ENCODE results near the gene SCAF4. TPM values are rescaled to one million over a fixed set of nuclear protein-coding genes. Genes with fewer than 3 reads are reported as not detected.

Gene SCAF4
- total RNA-seq, 1 donor from 2014 or later = 71.8 TPM

DNA sequence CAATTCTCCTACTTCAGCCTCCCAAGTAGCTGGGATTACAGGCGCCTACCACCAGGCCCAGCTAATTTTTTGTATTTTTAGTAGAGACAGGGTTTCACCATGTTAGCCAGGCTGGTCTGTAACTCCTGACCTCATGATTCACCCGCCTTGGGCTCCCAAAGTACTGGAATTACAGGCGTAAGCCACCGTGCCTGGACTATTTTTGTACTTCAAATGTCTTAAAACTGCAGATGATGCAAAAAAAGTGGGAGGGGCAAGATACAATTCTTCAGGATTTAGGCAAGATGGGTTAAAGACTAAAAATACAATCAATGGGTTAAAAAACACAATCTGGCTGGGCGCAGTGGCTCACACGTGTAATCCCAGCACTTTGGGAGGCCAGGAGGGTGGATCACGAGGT, 4.7 kb downstream of the SCAF4 start:
- H3K27ac Mint-ChIP-seq (ENCODE audit: unreplicated experiment) = no peak overlapping the region
- H3K4me3 Mint-ChIP-seq = no peak overlapping the region
- no peak for DNase-seq (ENCODE audit: low read depth, low spot score)

DNA sequence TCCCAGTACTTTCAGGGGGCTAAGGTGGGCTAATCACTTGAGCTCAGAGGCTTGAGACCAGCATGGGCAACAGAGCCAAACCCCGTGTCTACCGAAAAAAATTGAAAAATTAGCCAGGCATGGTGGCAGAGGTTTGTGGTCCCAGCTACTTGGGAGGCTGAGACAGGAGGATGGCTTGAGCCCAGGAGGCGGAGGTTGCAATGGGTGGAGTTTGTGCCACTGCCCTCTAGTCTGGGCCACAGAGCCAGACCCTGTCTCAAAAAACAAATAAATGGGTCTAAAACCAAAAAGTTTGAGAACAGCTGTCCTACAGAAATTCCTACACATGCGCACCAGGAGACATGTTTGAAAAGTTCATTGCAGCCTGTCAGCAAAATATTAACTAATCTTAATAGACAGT, 5.5 kb downstream of the SCAF4 start:
- Mint-ChIP-seq H3K36me3 (ENCODE audit: low read depth) (peaks cover under 1% of the 10 kb centered on the region), H3K4me3 (no peak overlapping the region), H3K27ac (ENCODE audit: unreplicated experiment) (no peak overlapping the region), H3K27me3 (ENCODE audit: low read depth) (no peaks in the 10 kb centered on the region), H3K4me1 (peaks cover 23% of the 10 kb centered on the region), H3K9me3 (no peaks in the 10 kb centered on the region)
- TF ChIP-seq, protein P1, sequence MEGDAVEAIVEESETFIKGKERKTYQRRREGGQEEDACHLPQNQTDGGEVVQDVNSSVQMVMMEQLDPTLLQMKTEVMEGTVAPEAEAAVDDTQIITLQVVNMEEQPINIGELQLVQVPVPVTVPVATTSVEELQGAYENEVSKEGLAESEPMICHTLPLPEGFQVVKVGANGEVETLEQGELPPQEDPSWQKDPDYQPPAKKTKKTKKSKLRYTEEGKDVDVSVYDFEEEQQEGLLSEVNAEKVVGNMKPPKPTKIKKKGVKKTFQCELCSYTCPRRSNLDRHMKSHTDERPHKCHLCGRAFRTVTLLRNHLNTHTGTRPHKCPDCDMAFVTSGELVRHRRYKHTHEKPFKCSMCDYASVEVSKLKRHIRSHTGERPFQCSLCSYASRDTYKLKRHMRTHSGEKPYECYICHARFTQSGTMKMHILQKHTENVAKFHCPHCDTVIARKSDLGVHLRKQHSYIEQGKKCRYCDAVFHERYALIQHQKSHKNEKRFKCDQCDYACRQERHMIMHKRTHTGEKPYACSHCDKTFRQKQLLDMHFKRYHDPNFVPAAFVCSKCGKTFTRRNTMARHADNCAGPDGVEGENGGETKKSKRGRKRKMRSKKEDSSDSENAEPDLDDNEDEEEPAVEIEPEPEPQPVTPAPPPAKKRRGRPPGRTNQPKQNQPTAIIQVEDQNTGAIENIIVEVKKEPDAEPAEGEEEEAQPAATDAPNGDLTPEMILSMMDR (conservative IDR thresholded peaks at IDR 0.05) = no peak
- no peak for DNase-seq (ENCODE audit: low read depth, low spot score)

More for the DNA sequence above, 4.7 kb downstream of the SCAF4 start:
- TF ChIP-seq, protein P1 (conservative IDR thresholded peaks at IDR 0.05) = no peak
- no peaks in the 10 kb centered on the region for H3K36me3 Mint-ChIP-seq (ENCODE audit: low read depth)
- peaks cover 21% of the 10 kb centered on the region for H3K4me1 Mint-ChIP-seq
- no peaks in the 10 kb centered on the region for H3K9me3 Mint-ChIP-seq
- no peaks in the 10 kb centered on the region for H3K27me3 Mint-ChIP-seq (ENCODE audit: low read depth)

DNA sequence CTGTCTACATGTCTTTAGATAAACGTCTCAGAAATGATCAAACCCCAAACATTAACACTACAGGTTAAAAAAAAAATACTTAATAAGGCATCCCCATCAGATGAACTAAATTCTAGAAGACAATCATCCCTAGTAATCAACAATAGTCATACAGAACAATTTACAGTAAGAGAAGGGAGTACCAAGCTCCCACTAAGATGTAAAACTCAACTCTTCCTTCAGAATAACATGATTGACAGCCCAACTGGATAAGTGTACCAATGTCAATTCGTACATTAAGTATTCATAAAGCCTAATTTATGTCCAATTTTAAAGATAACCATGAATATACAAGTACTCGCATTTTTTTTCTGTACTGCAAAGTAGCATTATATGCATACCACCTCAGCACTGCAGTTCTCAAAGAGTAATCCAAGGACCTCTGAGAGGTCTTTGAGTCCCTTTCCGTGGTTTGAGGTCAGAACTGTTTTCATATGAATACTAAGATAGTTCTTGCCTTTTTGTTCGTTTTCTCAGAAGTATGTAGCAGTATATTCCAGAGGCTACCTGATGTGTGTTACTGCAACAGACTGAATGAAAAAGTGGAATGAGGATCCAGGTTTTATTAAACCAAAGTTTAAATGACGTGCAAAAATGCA, 6.6 kb downstream of the SCAF4 start:
- Mint-ChIP-seq H3K27ac (ENCODE audit: unreplicated experiment) (no peak overlapping the region), H3K4me1 (peaks cover 33% of the 10 kb centered on the region)

DNA sequence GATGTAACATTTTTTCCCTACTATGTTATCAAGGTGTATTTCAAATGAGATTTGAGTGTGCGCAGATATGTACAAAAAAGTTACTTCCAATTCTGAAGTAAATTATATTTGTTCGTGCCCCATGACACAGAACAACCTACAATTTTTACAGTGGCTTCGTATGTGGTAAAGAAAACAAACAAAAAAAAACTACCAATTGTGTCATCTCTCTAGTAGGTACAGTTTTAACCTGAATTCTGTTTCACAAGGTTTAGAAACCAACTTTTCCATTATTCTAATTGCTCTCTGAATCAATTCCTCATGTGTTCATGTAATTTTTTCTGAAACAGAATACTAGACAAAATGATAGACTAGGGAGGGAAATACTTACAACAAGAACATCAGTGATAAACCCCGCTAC, 7.4 kb downstream of the SCAF4 start:
- no peak overlapping the region for H3K4me3 Mint-ChIP-seq
- TF ChIP-seq, protein P1 (conservative IDR thresholded peaks at IDR 0.05) = no peak
- no peaks in the 10 kb centered on the region for H3K9me3 Mint-ChIP-seq
- no peaks in the 10 kb centered on the region for H3K27me3 Mint-ChIP-seq (ENCODE audit: low read depth)
- H3K4me1 Mint-ChIP-seq = peaks cover 33% of the 10 kb centered on the region
- H3K36me3 Mint-ChIP-seq (ENCODE audit: low read depth) = peaks cover 4% of the 10 kb centered on the region
- no peak overlapping the region for H3K27ac Mint-ChIP-seq (ENCODE audit: unreplicated experiment)
- DNase-seq (ENCODE audit: low read depth, low spot score) = no peak

More for the DNA sequence above, 6.6 kb downstream of the SCAF4 start:
- Mint-ChIP-seq H3K36me3 (ENCODE audit: low read depth) (peaks cover 2% of the 10 kb centered on the region), H3K9me3 (no peaks in the 10 kb centered on the region), H3K4me3 (peak overlapping the region; percentile 18), H3K27me3 (ENCODE audit: low read depth) (no peaks in the 10 kb centered on the region)
- TF ChIP-seq, protein P1 (conservative IDR thresholded peaks at IDR 0.05) = no peak
- DNase-seq (ENCODE audit: low read depth, low spot score) = no peak

DNA sequence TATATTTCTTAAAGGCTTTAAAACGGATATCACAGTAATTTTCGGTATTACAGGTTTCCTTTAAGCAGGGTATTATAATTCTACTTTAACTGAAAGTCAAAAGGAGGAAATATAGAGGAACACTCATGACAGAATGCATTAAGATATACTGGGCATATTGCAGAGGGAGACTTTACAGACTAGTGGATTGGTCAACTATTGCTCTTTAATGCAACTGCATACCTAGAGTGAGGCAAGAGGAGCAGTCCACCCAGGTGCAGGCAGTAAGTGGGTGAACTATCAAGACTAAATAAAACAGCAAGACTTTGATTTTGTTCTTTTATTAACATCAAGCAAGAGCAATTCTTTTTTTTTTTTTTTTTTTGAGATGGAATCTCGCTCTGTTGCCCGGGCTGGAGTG, 10.5 kb downstream of the SCAF4 start:
- no peak for DNase-seq (ENCODE audit: low read depth, low spot score)
- H3K36me3 Mint-ChIP-seq (ENCODE audit: low read depth) = peaks cover 7% of the 10 kb centered on the region
- H3K9me3 Mint-ChIP-seq = no peaks in the 10 kb centered on the region
- H3K27me3 Mint-ChIP-seq (ENCODE audit: low read depth) = no peaks in the 10 kb centered on the region
- H3K4me3 Mint-ChIP-seq = no peak overlapping the region
- peaks cover 47% of the 10 kb centered on the region for H3K4me1 Mint-ChIP-seq
- no peak overlapping the region for H3K27ac Mint-ChIP-seq (ENCODE audit: unreplicated experiment)
- TF ChIP-seq, protein P1 (conservative IDR thresholded peaks at IDR 0.05) = no peak

Measured in neural crest cell (in vitro differentiated cells).